Stimulated activated CD8-positive, alpha-beta memory T cell treated with anti-CD3 and anti-CD28 coated beads, Interleukin-12 subunit alpha, Interleukin-12 subunit beta, amount 100 ng/mL, for 24 hours (primary cell): ENCODE measurements around the gene DOCK1.

Experiments used
- DNase-seq: peaks from one replicate; pipeline ENCODE4 v3.0.0-alpha.2; 2020; ENCODE audit errors: extremely low read depth

Gene DOCK1

DNA sequence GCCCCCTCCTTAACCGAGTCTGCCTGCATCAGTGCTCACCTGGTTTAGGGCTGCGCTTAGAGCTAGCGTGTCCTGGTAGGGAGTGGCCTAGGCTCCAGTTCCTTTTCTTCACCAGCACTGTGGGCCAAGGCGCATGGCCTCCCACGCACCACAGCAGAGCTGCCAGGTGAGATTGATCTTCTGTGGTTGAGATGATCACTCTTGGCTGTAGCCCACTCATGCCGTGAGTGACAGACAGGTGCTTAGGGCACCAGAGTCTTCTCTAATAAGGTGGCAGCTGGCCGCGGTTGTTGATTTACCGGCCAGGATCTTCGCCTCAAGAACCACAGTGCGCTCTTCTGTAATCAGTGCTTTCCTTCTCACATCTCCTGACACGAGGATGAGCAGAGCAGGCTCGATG is 448.3 kb downstream of the DOCK1 start:
- DNase-seq, result no peak

GRCh38 chr10:127354255-127354654 is 449.0 kb downstream of the DOCK1 start:
- DNase-seq, result no peak

- DNase-seq, result no peak
Measured at GRCh38 chr10:127354992-127355391, 449.8 kb downstream of the DOCK1 start.

DNA sequence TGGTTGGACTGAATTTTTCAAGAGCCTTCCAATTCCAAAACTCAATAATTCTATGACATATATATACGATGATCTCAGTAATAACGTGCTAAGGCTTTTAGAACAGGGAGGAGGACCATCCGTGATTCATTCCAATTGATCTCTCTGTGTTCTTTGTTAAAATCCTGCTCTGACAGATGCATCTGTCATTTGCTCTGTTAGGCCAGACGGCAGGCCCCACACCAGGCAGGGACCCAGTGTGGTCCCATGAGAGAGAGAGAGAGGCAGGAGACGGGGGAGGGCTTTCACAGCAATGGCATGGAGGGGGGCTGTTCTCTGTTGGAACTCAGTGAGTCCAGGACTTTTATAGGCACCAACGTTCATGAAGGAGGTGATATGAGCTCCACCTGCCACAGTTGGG is 451.1 kb downstream of the DOCK1 start:
- no peak for DNase-seq

- DNase-seq, result no peak
Measured at GRCh38 chr10:127357265-127357664, 452.0 kb downstream of the DOCK1 start.

DNA sequence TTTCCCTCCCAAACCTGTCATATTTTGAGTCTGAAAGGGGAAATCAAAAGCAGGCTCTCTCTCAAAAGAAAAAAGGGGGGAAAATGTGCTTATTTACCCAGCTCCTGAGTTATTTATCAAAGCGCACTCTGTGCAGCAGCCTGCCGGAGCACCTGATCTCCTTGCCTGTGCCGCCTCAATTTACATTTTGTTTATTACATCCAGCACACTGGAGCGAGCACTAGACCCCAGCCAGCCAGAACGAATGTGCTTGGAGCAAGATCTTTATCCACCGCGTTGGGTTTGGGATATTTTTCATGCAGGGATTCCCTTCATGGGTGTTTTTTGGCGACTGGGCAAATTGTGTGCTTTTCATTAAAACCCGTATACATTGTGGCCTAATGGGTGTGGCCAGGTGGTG is 453.1 kb downstream of the DOCK1 start:
- no peak for DNase-seq

DNA sequence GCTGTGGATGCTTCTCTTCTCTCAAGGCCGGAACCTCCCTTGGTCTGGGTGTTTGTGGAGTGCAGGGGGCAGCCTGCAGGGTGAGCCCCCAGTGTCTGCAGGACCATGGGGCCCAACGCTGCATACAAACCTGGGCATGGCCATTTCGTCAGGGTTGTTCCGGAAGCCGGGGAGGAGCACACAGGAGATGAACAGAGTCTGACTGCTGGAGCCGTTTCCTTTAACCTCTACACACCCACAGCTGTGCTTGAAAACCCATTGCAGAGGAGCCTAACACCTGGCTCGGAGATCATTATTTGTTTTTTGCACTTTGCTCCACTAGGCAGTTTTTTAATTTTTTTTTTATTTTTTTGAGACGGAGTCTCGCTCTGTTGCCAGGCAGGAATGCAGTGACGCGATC is 458.8 kb downstream of the DOCK1 start:
- DNase-seq, result no peak

DNA sequence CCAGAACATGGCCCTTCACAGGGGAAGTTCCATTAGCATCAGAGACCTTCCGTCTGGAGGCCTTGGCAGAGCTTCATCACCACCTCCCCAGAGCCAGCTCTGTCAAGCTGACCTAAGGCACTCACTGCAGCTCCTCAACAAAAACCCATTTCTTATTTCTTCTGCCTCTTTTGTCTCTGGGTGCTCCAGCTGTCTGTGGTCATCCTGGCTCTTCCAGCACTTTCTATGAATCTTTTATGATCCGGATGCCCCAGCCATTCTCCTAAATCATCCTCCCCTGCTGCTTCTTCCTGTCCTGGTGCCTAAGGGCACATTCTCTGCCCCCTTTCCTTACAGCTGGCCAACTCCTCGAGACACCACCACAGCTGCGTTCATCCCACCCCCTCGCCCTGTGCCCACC is 462.9 kb downstream of the DOCK1 start:
- no peak for DNase-seq

DNA sequence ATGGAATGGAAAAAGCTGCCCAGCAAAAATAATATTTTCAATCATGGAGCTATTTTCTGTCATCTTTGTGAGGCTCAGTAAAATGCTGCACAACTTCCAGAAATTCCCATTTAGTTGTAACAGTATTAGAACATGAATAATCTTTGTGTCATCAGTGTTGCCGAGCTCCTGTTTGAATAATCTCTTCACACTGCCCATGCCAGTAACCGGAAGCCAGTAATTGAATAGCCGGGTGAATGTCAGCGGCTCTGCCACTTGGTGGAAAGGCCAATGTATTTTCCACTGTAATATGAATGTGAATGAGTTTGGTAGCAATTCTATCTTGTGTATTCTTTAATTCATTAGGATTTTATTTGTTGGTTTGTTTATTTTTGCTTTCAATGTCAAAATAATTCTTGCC is 463.7 kb downstream of the DOCK1 start:
- DNase-seq, result no peak

DNA sequence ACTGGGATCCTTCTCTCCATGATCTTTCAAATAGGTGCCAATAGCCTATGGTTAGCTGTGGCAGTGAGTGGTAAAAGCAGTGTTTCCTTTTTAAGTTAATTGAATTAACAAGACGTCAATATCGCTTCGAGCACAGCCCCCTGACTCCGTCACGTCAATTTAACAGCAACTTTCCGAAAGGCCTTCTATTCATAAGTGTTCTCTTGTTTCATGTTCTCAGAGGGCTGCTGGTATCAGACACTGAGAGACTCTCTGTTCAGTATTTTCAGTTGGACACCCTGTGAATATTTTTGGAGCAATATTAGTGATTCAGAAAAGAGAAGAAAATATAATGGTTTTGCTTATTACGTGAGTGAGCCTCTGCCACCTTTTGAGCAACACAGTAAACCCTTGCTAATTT is 465.4 kb downstream of the DOCK1 start:
- DNase-seq, result no peak

- DNase-seq, result no peak
Measured at GRCh38 chr10:127372361-127372760, 467.1 kb downstream of the DOCK1 start.

DNA sequence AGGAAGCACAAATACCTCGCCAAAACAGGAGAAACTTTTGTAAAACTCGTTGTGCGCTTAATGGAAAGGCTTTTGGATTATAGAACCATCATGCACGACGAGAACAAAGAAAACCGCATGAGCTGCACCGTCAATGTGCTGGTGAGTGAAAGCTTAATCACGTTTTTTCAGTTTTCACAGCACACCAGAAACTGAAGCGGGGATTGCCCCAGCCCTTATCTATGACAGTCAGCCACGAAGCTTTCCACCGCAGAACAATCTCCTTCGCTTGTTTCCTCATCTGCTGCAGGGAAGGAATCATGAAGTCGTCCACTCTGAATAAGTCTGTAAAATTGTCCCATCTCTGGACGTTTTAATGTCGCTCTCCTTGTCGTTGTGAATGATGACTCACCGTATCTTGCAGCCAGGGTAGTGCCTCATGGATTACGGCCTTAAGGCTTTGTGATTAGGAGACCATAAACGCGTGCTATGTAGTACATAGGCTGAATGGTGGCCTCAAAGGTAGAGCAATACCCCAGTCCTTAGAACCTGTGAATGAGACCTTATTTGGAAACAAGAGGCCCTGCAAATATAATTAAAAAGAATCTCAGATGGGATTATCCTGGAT is 468.9 kb downstream of the DOCK1 start:
- DNase-seq, result no peak

GRCh38 chr10:127374901-127375300 is 469.7 kb downstream of the DOCK1 start:
- DNase-seq, result no peak

GRCh38 chr10:127375461-127375860 is 470.2 kb downstream of the DOCK1 start:
- no peak for DNase-seq

DNA sequence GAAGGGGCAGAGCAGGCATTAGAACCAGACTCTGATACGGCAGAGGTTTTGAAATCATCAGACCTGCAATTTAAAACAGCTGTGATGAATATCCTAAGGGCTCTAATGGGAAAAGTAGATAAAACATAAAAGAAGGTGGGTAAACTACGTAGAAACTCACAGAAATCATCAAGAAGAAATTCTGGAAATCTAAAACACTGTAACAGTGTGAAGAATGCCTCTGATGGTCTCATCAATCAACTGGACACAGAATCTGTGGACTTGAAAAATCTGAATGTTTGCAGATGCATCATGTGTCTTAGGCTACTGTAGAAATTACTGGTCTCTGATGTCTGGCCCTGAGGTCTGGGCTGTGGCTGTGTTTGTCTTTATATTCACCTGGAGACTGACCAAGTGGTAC is 470.8 kb downstream of the DOCK1 start:
- no peak for DNase-seq

DNA sequence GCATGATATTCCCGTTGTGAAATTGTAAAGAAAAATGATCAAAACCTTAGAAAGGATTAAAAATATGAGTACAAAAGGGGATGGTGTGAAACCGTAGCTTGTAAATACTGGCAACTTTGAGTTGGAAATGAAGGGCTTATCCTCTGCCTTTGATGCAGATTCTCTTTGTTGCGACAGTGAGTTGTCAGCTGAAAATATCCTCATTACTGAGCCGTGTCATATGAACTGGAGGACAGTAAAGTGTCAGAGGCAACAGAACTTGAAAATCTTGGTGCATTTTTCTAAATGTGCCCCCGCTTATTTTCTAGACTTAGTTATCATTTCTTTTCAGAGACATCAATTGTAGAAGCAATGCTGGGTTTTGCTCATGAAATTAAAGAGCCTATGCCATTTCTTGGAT is 473.4 kb downstream of the DOCK1 start:
- no peak for DNase-seq

DNA sequence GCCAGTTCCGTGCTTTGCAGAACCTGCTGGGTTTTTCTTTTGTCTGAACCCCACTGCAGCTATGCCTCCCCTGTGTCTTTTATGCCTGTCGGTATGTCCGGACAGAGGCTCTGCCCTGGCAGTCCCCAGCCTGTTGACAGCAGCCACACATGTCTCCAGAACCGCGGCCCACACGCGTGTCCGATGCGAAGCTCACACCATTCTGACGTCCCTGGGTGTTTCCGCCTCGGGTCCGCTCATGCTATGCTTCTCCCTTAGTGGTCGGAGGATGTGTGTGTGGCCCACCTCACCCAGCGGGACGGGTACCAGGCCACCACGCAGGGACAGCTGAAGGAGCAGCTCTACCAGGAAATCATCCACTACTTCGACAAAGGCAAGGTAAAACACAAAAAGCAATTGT is 479.3 kb downstream of the DOCK1 start:
- DNase-seq, result no peak

GRCh38 chr10:127385066-127385465 is 479.8 kb downstream of the DOCK1 start:
- no peak for DNase-seq

GRCh38 chr10:127386606-127387327 is 481.5 kb downstream of the DOCK1 start:
- no peak for DNase-seq

- no peak for DNase-seq
Measured at GRCh38 chr10:127391875-127392274, 486.6 kb downstream of the DOCK1 start.

- DNase-seq, result no peak
Measured at GRCh38 chr10:127392351-127393235, 487.4 kb downstream of the DOCK1 start.

DNA sequence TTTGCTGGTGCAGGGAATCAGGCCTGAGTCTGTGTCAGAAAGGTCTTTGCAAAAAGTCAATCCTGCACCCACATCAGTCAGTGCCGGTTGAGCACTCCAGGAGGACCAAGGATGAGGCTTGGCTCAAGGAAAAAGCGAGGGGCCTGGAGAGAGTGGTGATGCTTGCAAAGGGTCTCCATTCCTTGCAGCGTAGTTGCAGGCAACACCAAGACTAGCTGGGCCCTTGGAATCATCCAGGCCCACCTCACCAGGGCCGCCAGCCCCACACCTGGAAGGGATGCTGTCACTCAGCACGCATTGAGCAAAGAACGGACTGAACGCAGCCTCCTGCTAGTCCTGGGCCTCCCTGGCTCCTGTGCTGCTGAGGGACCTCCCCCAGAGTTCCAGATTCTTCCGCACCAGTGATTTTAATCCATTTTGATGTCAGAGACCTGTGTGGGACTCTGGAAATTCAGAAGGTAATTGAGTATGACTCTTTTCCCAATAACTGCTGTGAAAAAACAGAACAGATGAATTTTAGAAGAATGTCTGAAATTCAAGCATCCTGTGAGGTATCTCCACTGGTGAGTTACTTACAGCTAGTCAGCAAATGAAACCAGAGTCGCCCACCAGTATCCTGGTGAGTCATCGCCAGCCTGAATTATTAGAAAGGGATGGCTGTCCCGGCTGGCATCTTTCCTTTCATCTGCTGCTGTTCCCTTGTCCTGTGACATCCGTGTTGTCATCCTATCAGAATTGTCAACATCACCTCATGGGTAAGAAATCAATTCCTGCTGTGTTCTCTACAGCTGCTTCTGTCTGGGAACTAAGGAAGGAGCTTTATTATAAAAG is 493.1 kb downstream of the DOCK1 start:
- no peak for DNase-seq
